ENCODE data around the gene SMIM33.
"Not testable (repeated sequence)": the region's sequence is repeated elsewhere in the genome, so short reads cannot be mapped to it uniquely, and the experiment has no call there.

The SMIM33 gene

DNA sequence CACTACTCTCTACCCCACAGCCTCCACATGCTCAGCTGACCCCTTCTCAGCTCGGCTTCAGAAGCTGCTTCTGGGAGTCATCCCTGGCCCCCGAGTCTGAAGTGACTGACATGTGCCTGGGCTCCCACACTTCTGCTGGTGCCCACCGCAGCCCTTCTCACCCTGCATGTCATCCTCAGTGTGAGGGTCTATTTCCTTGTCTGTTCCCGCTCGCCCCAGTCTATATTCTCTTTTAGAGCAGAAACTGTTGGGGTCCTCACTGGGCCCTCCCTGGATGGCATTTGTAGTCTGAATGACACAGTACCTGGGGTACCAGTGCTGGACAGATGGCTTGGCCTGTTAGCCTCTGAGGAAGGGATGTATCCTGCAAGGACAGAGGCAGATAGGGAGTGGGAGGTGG, 13.6 kb upstream of the SMIM33 start:
- no peak for DNase-seq

DNA sequence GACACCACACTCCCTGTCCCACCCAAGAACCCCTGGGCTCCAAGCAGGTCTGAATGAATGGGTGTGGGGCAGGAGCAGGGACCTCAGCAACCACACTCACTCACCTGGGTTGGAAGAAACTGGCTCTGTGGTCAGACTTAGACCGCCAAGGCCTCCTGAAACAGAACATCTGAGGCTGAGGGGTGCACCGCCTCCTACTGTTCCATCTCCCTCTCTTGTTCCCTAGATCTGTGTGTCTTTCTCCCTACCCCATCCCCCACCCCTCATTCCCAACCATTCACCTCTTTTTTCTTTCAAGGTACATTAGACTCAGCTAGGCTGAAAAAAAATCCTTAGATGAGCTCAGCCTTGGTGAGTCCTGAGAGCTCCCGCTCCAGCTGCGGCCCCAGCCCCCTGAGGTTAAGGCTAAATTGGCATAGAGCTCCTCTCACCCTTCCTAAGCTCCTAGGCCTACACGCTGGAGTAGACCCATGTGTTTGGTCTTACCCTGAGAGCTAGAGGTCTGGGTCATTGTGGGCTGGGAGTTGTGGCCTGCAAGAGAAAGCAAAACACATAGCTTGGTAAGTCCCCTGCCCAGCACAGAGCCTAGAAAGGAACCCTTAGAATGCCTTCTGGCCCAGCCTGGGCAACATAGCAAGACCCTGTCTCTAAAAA, 13.0 kb upstream of the SMIM33 start:
- DNase-seq = no peak

DNA sequence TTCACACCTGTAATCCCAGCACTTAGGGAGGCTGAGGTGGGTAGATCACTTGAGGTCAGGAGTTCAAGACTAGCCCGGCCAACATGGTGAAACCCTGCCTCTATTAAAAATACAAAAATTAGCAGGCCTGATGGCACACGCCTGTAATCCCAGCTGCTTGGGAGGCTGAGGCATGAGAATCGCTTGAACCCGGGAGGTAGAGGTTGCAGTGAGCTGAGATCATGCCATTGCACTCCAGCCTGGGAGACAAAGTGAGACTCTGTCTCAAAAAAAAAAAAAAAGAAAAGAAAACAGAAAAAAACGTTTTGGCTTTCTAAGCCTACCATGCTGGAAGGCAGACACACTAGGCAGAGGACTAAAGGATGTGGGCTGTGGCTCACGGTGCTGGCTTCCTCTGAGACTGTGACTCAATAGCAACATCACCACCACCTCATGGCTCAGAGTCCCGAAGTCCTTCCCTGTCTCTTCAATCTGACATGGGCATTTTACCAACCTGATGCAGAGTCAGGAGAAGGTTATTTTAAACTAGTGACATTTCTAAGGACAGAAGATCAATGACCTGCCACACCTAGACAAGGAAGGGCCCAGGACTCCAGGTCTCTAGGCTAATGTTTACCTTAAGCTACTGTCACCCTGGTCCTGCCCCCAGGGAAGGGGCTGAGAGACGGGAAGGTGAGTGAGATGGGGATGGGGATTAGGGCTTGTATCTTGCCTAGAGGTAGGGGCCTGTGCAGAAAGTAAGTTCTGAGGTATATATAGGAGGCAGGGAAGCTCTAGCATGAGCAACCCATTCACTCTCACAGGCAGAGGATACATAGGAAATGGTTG, 12.0 kb upstream of the SMIM33 start:
- DNase-seq = no peak

DNA sequence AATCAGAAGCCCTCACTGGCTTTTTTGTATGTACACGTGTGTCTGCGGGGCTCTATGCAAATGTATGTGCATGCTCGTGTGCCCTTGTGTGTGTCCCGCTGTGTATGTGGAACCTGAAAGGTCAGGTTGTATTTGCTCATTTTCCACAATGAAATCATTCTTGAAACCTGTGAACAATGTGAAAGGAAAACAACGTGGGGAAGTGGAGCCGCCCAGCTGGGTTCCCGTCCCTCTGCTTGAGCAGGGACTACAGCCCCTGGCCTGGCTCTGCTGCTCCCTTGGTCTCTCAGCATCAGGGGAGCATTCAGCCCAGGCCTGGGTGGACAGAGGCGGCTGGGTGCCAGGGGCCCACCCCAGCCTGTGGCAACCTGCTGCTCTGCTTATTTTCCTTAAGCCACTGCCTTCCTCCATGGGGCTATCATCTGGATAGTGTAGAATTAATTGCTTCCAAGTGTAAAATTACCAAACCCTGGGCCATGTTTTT, 11.3 kb upstream of the SMIM33 start:
- DNase-seq = no peak

DNA sequence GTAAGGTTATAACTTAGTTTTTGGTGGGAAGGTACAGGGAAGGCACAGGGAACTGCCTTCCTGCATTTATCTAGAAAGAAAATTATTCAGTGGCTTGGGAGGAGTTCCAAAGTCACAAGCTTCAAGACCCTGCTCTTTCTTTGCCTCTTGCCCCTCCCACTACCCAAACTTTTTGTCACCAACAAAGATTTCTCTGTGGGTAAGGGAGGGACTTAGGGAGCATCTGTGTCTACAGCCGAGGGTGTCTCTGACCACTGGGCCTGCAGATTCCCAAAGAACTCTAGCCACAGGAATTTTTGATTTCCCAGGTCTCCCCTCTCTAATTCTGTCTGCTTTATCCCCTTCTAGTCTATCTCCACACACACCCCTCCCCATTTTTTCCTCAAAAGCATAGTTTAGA, 10.3 kb upstream of the SMIM33 start:
- DNase-seq = no peak

DNA sequence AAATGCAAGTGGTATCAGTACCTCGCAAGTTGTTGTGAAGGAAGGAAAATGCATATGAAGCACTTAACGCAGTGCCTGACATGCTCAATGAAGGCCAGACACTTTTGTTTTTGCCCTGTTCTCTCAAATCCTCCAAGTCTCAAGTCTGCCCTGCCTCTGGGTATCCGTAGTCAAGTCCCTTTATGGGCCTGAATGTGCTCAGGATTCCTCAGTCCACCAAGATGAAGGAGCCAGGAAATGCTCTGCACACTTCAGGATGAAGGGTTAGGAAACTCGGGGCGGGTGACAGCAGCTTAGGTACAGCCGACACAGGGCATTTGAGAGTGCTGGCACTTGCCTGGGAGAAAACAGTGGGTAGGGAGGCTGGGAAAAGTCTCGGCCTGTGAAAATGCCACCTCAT, 9.6 kb upstream of the SMIM33 start:
- no peak for DNase-seq

DNA sequence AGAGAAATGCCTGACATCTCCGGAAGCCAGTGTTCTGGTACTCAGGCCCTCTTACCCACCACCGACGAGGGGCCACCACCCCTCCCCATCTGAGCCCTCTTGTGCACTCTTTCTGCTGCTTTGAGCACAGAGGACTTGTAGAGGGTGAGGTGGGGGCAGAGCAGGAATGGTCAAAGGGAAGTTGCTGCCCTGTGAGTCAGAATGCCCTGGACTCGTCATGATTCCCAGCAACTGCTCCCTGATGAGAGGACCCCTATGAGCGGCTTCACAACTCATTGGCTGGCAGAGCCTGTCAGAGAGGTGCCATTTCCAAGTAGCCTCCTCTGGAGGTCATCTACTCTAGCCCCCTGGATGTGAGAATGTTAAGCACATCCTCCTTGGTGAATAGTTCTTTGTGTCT, 9.1 kb upstream of the SMIM33 start:
- no peak for DNase-seq

DNA sequence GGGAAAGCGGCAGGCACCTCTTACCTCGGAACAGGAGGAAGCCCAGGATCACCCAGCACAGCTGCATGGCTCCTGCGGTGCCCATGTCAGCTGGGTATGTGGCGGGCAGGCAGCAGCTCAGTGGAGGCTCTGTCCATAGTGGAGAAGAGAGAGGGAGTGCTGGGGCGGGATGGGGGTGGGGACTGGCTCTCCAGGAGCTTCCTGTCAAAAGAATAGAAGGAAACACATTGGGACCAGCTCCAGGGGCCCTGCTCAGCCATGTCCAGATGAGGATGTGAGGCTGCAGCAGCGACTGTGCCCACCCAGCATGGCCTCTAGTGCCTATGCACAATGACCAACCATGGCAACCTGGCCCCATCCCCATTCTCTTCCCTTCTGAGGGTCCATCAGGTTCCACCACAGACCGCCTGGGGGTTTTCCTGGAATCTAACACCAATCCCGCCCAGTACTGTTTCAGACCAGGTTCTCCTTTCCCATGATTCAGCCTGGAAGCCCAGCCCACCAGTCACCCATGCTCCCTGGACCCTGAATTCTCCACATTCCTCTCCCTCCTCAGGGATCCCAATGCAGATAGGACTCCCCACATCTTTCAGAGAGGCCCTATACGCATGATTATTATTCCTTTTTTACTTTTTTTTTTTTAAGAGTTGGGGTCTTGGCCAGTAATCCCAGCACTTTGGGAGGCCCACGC, 8.1 kb upstream of the SMIM33 start, which contains the start of gene ECSCR:
TSS of gene ECSCR (minus strand) at position 158 of the 691 bp plus-strand sequence. CDS start at position 85, 73 bp downstream.
- no peak for DNase-seq

DNA sequence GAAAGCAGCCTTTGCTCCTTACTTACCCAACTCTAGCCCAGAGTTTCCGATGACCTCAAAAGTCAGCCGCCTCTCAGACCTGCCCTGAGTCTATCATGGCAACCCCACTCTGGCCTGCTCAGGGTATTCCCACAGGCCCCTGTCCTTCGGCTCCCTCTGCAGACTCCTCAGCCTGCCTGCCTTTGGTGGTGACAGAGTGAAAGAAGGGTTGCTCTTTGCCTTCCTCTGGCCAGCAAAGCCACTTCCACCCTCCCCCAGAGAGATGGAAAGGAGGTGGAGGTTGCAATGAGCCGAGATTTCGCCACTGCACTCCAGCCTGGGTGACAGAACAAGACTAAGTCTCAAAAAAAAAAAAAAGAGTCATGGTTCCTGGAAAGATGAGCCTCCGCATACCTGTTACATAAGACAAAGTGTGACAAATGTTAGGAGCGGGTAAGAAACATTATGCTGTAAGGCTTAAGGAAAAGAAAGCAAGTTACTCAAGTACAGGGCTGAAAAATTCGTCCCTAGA, 2.3 kb upstream of the SMIM33 start:
- no peak for DNase-seq

DNA sequence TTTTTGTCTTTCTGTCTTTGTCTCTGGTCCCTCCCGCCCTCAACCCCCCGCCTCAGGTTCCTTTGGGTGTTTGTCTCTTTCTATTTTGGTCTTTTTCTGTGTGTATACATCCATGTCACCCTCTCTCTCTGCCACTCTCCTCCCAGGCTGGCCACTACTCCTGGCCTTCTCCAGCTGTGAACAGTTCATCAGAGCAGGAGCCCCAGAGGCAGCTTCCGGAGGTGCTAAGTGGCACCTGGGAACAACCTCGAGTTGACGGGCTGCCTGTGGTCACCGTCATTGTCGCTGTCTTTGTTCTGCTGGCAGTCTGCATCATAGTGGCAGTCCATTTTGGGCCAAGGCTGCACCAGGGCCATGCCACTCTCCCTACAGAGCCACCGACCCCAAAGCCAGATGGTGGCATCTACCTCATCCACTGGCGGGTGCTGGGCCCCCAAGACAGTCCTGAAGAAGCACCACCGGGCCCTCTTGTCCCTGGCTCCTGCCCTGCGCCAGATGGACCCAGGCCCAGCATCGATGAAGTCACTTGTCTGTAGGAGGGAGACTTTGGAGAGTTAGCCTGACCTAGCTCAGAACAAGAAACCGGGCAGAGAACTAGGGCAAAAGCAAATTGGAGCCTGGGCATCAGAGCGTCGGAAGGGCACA, 1.7 kb downstream of the SMIM33 start:
- no peak for DNase-seq

DNA sequence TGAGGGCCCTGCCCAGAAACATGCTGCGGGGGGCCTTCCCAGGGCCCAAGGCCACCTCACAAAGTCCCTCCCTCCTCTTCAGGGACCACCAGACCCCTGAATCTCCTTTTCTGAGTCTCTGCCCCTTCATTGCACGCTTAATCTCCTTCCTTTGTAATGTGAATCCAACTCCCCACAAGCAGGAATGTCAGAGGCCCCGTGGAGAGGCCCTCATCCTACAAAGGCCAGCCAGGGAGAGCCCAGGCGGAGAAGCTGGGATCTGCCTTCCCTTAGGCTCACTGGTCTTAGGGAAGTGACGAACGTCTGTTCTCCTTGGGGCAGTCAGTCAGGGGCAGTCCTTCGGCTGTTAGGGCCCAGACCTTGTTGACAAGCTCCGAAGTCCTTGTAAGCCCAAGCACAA, 2.3 kb downstream of the SMIM33 start:
- DNase-seq = no peak

DNA sequence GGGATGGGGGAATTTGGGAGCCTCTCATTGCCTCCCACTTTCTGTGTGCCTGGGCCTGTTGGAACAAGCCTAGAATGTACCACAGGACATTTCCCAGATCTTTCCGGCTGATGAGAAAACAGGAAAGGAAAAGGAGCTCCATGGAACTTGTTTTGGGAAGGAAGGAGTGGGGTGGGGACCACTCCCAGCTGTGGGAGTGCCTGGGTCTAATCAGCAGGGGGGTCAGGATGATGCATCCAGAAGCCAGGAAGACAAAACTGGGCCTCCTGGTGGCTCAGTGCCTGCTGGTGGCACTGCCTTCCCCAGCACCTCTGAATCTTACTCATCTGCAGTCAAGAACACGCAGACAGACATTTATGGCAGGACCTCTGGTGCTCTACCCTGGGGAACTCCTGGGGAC, 2.8 kb downstream of the SMIM33 start:
- no peak for DNase-seq

DNA sequence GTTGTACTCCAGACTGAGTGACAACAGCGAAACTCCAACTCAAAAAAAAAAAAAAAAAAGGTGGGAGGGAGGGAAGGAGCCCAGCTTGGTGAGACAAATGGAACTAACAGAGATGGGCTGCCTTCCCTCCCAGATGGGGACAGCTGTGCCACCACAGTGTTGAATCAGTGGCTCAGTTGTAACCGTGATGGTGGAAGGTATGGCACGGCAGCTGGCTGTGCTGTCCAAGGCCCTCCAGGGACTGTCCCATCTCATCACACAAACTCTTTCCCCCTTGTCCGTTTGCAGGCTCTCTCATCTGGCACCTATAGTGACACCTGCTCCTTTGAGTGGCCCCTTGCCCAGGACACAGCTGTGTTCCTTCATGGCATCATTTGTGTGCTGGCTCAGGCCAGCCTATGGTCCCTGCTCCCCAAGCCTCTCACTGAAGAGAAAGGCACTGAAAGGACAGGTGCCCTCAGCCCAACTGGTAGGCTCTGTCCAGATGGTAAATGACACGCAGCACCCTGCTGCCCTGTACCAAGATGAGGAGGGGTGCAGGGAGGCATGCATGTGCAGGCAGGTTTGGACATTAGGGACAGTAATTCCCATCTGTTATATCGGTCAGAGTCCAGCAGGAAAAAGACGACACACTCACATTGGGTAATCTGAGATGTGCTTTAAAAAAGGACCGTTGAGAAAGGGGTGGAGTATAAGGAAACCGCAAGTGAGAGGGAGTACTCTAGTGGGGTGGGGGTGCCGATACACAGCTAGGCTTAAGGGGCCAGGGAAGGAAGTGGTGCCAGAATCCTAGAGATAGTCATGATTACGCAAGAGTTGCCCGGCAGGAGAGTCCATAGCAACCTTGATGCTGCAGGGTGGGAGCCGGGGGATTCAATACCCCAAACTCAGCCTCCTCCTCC, 4.3 kb downstream of the SMIM33 start:
- DNase-seq = peak in 1 of 14 donors; percentile 19

DNA sequence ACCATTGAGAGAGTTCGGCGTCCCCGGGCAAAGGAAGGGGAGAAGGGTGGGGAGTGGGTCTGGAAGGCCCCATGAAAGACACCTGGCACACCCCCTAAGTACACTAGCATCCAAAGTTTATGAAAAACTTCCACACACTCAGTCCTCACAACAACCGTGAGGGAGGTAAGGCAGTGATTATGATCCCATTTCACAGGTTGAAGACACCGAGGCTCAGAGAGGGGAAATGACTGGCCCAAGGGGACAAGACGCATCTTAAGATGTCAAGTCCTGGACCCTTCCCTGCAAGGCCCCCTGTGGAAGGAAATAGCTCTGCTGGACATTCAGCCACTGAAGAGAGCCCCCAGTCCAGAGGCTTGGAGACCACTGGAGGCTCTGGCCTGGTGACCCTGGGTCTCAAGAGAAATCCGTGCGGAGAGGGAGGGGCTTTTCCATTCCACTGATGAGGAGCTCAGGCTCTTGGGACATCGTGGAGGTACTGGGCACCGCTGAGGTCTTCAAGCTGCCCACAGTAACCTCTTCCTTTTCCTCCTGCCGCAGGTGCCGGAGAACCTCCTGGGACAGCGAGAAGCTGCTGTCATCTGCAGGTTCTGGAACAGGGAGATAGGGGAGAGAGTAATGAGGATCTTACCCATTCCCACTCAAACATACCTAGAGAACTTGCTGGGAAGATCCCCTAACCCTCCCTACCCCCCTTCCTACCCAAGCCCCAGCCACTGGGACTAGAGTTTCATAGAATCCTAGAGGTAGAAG, 5.2 kb downstream of the SMIM33 start:
- no peak for DNase-seq

DNA sequence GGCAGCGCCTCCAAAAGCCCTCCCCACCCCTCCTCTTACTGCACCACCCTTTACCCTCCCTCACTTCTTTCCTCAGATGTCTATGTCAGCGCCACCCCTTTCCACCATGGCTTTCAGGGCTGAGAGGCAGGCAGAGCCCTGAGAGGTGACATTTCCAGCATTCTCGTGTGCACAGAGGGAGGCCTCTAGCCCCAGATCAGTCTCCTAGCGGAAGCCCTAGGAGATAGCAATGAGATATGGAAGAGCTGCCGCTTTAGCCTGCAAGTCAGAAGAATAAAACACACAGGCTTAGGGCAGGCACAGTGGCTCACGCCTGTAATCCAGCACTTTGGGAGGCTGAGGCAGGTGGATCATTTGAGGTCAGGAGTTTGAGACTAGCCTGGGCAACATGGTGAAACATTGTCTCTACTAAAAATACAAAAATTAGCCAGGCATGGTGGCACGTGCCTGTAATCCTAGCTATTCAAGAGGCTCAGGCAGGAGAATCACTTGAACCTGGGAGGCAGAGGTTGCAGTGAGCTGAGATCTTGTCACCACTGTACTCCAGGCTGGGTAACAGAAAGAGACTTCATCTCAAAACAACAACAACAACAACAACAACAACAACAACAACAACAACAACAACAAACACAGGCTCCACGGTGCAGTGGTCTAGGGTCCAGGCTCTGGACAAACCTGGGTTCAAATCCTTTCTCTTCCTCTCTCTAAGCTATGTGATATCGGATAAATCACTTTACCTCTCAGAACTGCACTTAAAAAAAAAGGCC, 8.0 kb downstream of the SMIM33 start:
- DNase-seq = not testable (repeated sequence)

DNA sequence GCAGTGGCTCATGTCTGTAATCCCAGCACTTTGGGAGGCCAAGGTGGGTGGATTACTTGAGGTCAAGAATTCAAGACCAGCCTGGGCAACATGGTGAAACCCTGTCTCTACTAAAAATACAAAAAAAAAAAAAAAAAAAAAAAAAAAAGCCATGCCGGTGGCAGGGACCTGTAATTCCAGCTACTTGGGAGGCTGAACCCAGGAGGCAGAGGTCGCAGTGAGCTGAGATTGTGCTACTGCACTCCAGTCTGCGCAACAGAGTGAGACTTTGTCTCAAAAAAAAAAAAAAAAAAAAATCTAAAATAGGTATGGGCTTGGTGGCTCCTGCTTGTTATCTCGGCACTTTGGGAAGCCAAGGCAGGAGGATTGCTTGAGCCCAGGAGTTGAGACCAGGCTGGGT, 8.9 kb downstream of the SMIM33 start:
- not testable (repeated sequence) for DNase-seq

DNA sequence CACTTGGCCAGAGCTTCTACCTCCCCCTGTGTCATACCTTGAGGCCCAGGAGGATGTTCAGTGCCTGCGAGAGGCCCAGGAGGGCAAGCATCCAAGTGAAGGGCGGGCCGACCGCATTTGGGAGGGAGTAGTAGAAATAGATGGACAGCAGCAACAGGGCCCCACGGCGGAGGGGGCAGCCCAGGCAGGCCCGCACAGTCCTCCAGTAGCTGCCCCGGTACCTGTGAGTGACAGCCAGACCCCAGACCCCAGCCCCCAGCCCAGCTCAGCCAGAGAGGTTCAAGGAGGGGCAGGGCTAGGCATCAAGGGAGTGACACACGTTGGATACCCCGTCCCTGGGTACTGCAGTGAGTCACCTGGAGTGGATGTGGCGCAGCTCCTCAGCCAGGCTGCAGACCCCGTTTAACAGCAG, 10.3 kb downstream of the SMIM33 start:
- DNase-seq = no peak

DNA sequence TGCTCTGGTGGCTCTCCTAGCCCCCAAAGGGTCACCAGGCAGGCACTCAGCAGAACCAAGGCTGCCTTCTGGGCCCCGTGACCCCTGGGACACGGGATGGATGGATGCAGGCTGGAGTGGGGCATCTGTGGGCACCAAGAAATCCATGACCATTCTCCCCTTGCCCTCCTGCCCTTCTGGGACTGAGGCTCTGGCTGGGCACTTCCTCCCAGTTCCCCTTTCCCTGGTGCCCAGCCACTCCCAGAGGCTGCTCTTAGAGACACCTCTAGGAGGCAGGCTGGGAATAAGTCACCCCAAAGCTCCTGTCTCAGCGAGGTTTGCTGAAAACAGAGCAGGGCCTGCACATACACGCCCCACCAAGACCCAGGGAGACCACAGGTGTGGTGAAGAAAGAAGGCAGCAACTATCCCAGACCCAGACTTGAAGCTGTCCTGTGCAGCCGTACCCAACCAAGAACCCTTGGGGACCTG, 10.8 kb downstream of the SMIM33 start:
- DNase-seq = peak in 1 of 14 donors; percentile 27

DNA sequence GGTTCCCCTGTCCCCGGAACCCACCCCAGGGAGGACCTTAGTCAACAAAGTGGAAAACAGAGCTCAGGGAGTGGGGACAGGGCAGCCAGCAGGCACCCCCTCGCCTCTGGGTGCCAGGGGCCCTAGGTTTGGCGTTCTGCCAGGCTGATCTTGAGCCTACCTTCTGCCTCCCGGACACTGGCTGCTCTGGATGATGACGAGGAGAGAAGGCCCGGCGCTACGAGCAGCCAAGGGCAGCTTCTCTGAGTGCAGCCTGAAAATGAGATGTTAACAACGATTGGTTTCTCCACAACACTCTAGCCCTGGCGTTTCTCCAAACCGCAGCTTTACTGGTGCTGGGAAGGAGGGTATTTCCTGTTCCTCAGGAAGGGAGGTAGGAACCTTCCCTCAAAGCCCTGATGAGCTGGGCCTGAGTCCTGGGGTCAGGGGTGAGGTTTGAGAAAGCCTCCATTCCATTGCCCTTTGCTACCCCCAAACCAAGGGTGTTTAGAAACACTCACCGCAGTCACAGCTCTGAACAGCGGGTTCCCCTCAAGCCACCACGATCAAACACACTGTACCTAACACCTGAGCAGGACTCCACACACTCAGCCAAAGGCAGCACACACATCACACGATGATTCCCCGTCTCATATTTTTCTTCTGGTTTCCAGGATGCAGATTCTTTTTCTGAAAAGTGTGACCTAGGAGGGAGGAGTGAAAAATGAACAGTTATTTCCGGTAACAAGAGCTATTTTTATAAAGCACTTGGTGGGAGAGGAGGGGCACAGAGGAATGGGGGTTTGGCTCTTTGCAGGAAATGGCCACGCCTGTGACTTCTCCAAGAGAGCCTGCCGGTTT, 11.5 kb downstream of the SMIM33 start, which contains the start of gene STING1:
TSS of gene STING1 (minus strand) at position 709 of the 840 bp plus-strand sequence. CDS start 1,054 bp downstream, outside the sequence.
- DNase-seq = peak in 3 of 14 donors; percentile 19 to 27 (median 25)

All from C1 segment of cervical spinal cord (tissue), 14 donors.